ENCODE data around the gene KRT81.
A peak's percentile ranks its signal among the peaks of the same experiment; 100 is the strongest.
"Not testable (repeated sequence)": the region's sequence is repeated elsewhere in the genome, so short reads cannot be mapped to it uniquely, and the experiment has no call there.

The KRT81 gene

GRCh38 chr12:52306731-52307130 lies 15.4 kb upstream of the KRT81 start:
- no peak overlapping the region for H3K9ac ChIP-seq
- no peaks in the 10 kb centered on the region for H4K20me1 ChIP-seq (ENCODE audit: insufficient read depth)
- H3K27me3 ChIP-seq (ENCODE audit: insufficient read depth, low read depth): no peaks in the 10 kb centered on the region
- no peaks in the 10 kb centered on the region for H3K36me3 ChIP-seq (ENCODE audit: insufficient read depth)
- no peak overlapping the region for H2AFZ ChIP-seq (ENCODE audit: low read depth)
- H3K4me3 ChIP-seq (IDR thresholded peaks at IDR 0.05; ENCODE audit: insufficient read depth, low read depth, low read length): no peak overlapping the region
- no peak overlapping the region for H3K27ac ChIP-seq
- TF ChIP-seq CTCF (conservative IDR thresholded peaks at IDR 0.05; ENCODE audit: low read depth, low read length): no peak
- no peak overlapping the region for H3K4me2 ChIP-seq
- H3K79me2 ChIP-seq (ENCODE audit: insufficient read depth, low read depth): no peaks in the 10 kb centered on the region
- H3K4me1 ChIP-seq (ENCODE audit: low read depth, poor library complexity, severe bottlenecking): peaks cover 21% of the 10 kb centered on the region

- no peaks in the 10 kb centered on the region for H3K79me2 ChIP-seq (ENCODE audit: insufficient read depth, low read depth)
- TF ChIP-seq CTCF (conservative IDR thresholded peaks at IDR 0.05; ENCODE audit: low read depth, low read length): peak; percentile 39; the same call in 1 of the 2 replicates
- no peaks in the 10 kb centered on the region for H3K27me3 ChIP-seq (ENCODE audit: insufficient read depth, low read depth)
- no peak overlapping the region for H2AFZ ChIP-seq (ENCODE audit: low read depth)
- H3K4me1 ChIP-seq (ENCODE audit: low read depth, poor library complexity, severe bottlenecking): peaks cover 21% of the 10 kb centered on the region
- H3K27ac ChIP-seq: no peak overlapping the region
- no peak overlapping the region for H3K4me2 ChIP-seq
- H3K9ac ChIP-seq: no peak overlapping the region
- H4K20me1 ChIP-seq (ENCODE audit: insufficient read depth): no peaks in the 10 kb centered on the region
- H3K36me3 ChIP-seq (ENCODE audit: insufficient read depth): no peaks in the 10 kb centered on the region
- no peak overlapping the region for H3K4me3 ChIP-seq (IDR thresholded peaks at IDR 0.05; ENCODE audit: insufficient read depth, low read depth, low read length)
These were observed 14.8 kb upstream of the KRT81 start for GRCh38 chr12:52305921-52306705.

- H3K9ac ChIP-seq; H4K20me1 ChIP-seq (ENCODE audit: insufficient read depth); H3K4me3 ChIP-seq (IDR thresholded peaks at IDR 0.05; ENCODE audit: insufficient read depth, low read depth, low read length); H3K36me3 ChIP-seq (ENCODE audit: insufficient read depth); H3K79me2 ChIP-seq (ENCODE audit: insufficient read depth, low read depth); H3K27me3 ChIP-seq (ENCODE audit: insufficient read depth, low read depth); H3K27ac ChIP-seq: not testable (repeated sequence)
- Histone ChIP-seq H3K4me1 (ENCODE audit: low read depth, poor library complexity, severe bottlenecking) (peaks cover 21% of the 10 kb centered on the region), H2AFZ (ENCODE audit: low read depth) (peak overlapping the region; percentile 35; the same call in 1 of the 2 replicates), H3K4me2 (peak overlapping the region; percentile 56)
These were observed 13.6 kb upstream of the KRT81 start for GRCh38 chr12:52304941-52305411.

GRCh38 chr12:52302242-52302914 lies 11.0 kb upstream of the KRT81 start:
- not testable (repeated sequence) for H3K27ac ChIP-seq; H3K36me3 ChIP-seq (ENCODE audit: insufficient read depth); H3K4me3 ChIP-seq (IDR thresholded peaks at IDR 0.05; ENCODE audit: insufficient read depth, low read depth, low read length); H2AFZ ChIP-seq (ENCODE audit: low read depth); H3K4me2 ChIP-seq; H3K79me2 ChIP-seq (ENCODE audit: insufficient read depth, low read depth); H4K20me1 ChIP-seq (ENCODE audit: insufficient read depth); H3K9ac ChIP-seq; H3K27me3 ChIP-seq (ENCODE audit: insufficient read depth, low read depth)
- H3K4me1 ChIP-seq (ENCODE audit: low read depth, poor library complexity, severe bottlenecking): peaks cover 21% of the 10 kb centered on the region

GRCh38 chr12:52301721-52302120 lies 10.4 kb upstream of the KRT81 start:
- not testable (repeated sequence) for H2AFZ ChIP-seq (ENCODE audit: low read depth); H4K20me1 ChIP-seq (ENCODE audit: insufficient read depth); H3K4me2 ChIP-seq; H3K27me3 ChIP-seq (ENCODE audit: insufficient read depth, low read depth); H3K4me3 ChIP-seq (IDR thresholded peaks at IDR 0.05; ENCODE audit: insufficient read depth, low read depth, low read length); H3K9ac ChIP-seq; H3K36me3 ChIP-seq (ENCODE audit: insufficient read depth); H3K27ac ChIP-seq; H3K79me2 ChIP-seq (ENCODE audit: insufficient read depth, low read depth)
- peaks cover 24% of the 10 kb centered on the region for H3K4me1 ChIP-seq (ENCODE audit: low read depth, poor library complexity, severe bottlenecking)

Measured in KMS-11 (cell line).